Mammary epithelial cell (primary cell): Measurements from ENCODE around the gene CCR6.

Experiments
- CTCF ChIP-seq, 2 donors: IDR thresholded peaks in 1 of 2; conservative IDR thresholded peaks in 1 of 2; 2 replicates each; pipeline ENCODE4 v1.5.1; 2011 to 2012; ENCODE audit warnings: inconsistent platforms in 2 of 2, low read length in 2 of 2, mild to moderate bottlenecking in 2 of 2, control low read depth in 1 of 2, low read depth in 1 of 2; ENCODE audit not compliant: insufficient read depth in 1 of 2; ENCODE audit errors: extremely low read depth in 1 of 2
- EZH2 ChIP-seq: IDR thresholded peaks from 2 replicates; pipeline ENCODE4 v1.6.1; 2012; ENCODE audit warnings: low read length, inconsistent platforms, borderline replicate concordance

- TF ChIP-seq CTCF (conservative IDR thresholded peaks at IDR 0.05 in 1 of 2, IDR thresholded peaks at IDR 0.05 in 1 of 2; ENCODE audit: extremely low read depth in 1 of 2, insufficient read depth in 1 of 2, low read depth in 1 of 2, low read length in 2 of 2) = no peak
- no peak for TF ChIP-seq EZH2
Measured at GRCh38 chr6:167073679-167074274, 49.1 kb upstream of the CCR6 start.
